ENCODE measurements around the gene AIG1. TPM values are rescaled to one million over a fixed set of nuclear protein-coding genes. Genes with fewer than 3 reads are reported as not detected.

Gene AIG1
- total RNA-seq, 1 donor from 2014 or later, result 32.2 TPM

- Mint-ChIP-seq H3K4me1 (ENCODE audit: low read depth) (peaks cover 7% of the 10 kb centered on the region), H3K27me3 (ENCODE audit: low read depth) (no peaks in the 10 kb centered on the region), H3K27ac (ENCODE audit: unreplicated experiment) (no peak overlapping the region)
These were observed 218.7 kb downstream of the AIG1 start for GRCh38 chr6:143279385-143279784.

GRCh38 chr6:143283887-143284645 lies 223.4 kb downstream of the AIG1 start:
- H3K36me3 Mint-ChIP-seq (ENCODE audit: low read depth), result peaks cover 5% of the 10 kb centered on the region
- H3K27me3 Mint-ChIP-seq (ENCODE audit: low read depth), result no peaks in the 10 kb centered on the region
- DNase-seq (ENCODE audit: low spot score), result no peak
- H3K27ac Mint-ChIP-seq (ENCODE audit: unreplicated experiment), result peak overlapping the region; percentile 43
- no peak for TF ChIP-seq CTCF (IDR thresholded peaks at IDR 0.05)
- H3K9me3 Mint-ChIP-seq (ENCODE audit: low read depth), result no peaks in the 10 kb centered on the region
- H3K4me3 Mint-ChIP-seq (ENCODE audit: unreplicated experiment), result no peak overlapping the region
- peaks cover 36% of the 10 kb centered on the region for H3K4me1 Mint-ChIP-seq (ENCODE audit: low read depth)

More at GRCh38 chr6:143279385-143279784, 218.7 kb downstream of the AIG1 start:
- no peaks in the 10 kb centered on the region for H3K9me3 Mint-ChIP-seq (ENCODE audit: low read depth)
- H3K36me3 Mint-ChIP-seq (ENCODE audit: low read depth), result no peaks in the 10 kb centered on the region
- H3K4me3 Mint-ChIP-seq (ENCODE audit: unreplicated experiment), result no peak overlapping the region
- no peak for DNase-seq (ENCODE audit: low spot score)
- TF ChIP-seq CTCF (IDR thresholded peaks at IDR 0.05), result peak; percentile 72

GRCh38 chr6:143286251-143286795 lies 225.6 kb downstream of the AIG1 start:
- DNase-seq (ENCODE audit: low spot score), result no peak
- Mint-ChIP-seq H3K27me3 (ENCODE audit: low read depth) (no peaks in the 10 kb centered on the region), H3K36me3 (ENCODE audit: low read depth) (peaks cover 5% of the 10 kb centered on the region), H3K4me3 (ENCODE audit: unreplicated experiment) (no peak overlapping the region), H3K9me3 (ENCODE audit: low read depth) (no peaks in the 10 kb centered on the region), H3K27ac (ENCODE audit: unreplicated experiment) (no peak overlapping the region), H3K4me1 (ENCODE audit: low read depth) (peaks cover 36% of the 10 kb centered on the region)
- TF ChIP-seq CTCF (IDR thresholded peaks at IDR 0.05), result no peak

- DNase-seq (ENCODE audit: low spot score), result no peak
- no peaks in the 10 kb centered on the region for H3K9me3 Mint-ChIP-seq (ENCODE audit: low read depth)
- TF ChIP-seq CTCF (IDR thresholded peaks at IDR 0.05), result no peak
- H3K36me3 Mint-ChIP-seq (ENCODE audit: low read depth), result peaks cover 5% of the 10 kb centered on the region
- peaks cover 33% of the 10 kb centered on the region for H3K4me1 Mint-ChIP-seq (ENCODE audit: low read depth)
- no peak overlapping the region for H3K4me3 Mint-ChIP-seq (ENCODE audit: unreplicated experiment)
- H3K27ac Mint-ChIP-seq (ENCODE audit: unreplicated experiment), result no peak overlapping the region
- H3K27me3 Mint-ChIP-seq (ENCODE audit: low read depth), result no peaks in the 10 kb centered on the region
These were observed 228.2 kb downstream of the AIG1 start for GRCh38 chr6:143288923-143289322.

GRCh38 chr6:143290206-143290605 lies 229.5 kb downstream of the AIG1 start:
- DNase-seq (ENCODE audit: low spot score), result no peak
- no peak overlapping the region for H3K27ac Mint-ChIP-seq (ENCODE audit: unreplicated experiment)
- H3K36me3 Mint-ChIP-seq (ENCODE audit: low read depth), result peaks cover 5% of the 10 kb centered on the region
- TF ChIP-seq CTCF (IDR thresholded peaks at IDR 0.05), result no peak
- no peaks in the 10 kb centered on the region for H3K9me3 Mint-ChIP-seq (ENCODE audit: low read depth)
- no peaks in the 10 kb centered on the region for H3K27me3 Mint-ChIP-seq (ENCODE audit: low read depth)
- no peak overlapping the region for H3K4me3 Mint-ChIP-seq (ENCODE audit: unreplicated experiment)
- peaks cover 20% of the 10 kb centered on the region for H3K4me1 Mint-ChIP-seq (ENCODE audit: low read depth)

All from chondrocyte (in vitro differentiated cells).